Renal pelvis (tissue), 4 donors: ENCODE measurements around the gene TMEM259. TPM values are rescaled to one million over a fixed set of nuclear protein-coding genes. Genes with fewer than 3 reads are reported as not detected.
"Not testable (repeated sequence)": the region's sequence is repeated elsewhere in the genome, so short reads cannot be mapped to it uniquely, and the experiment has no call there.

Experiments
- DNase-seq: peaks from one replicate; pipeline ENCODE4 v3.0.0-alpha.2; 2013
- polyA plus RNA-seq, 3 donors: library from polyadenylated mRNA; unstranded; fragments of 120-200 nt; gene quantifications; one replicate each; pipeline ENCODE4 v1.2.1, GENCODE V29; 2013; ENCODE audit not compliant: insufficient read length in 3 of 3

The TMEM259 gene
- polyA plus RNA-seq, 3 donors = 126 to 135 (median 134) TPM

DNA sequence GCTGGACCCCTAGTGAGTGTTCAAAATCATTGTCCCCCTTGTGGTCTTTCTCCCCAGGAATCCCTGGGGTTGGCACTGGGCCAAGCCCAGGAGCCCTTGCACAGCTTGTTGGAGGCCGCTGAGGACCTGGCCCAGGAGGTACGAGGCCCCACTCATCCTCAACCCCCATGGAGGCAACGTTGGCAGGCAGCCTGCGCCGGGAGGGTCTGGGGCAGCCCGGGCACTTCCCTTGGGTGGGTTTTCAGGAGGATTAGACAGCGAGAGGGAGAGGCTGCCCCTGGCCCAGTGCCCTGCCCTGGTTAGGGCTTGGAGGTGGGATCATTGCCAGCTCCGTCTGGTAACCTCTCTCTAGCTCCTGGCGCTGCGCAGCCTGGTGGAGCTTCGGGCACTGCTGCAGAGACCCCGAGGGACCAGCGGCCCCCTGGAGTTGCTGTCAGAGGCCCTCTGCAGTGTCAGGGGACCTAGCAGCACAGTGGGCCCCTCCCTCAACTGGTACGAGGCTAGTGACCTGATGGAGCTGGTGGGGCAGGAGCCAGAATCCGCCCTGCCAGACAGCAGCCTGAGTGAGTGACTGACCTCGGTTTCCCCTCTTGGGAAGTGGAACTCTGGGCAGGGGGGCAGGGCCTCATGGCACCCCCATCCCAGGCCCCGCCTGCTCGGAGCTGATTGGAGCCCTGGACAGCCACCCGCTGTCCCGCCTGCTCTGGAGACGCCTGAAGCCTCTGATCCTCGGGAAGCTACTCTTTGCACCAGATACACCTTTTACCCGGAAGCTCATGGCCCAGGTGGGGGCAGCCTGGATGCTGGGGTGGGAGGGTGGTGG lies 22.0 kb upstream of the TMEM259 start:
- DNase-seq = no peak

DNA sequence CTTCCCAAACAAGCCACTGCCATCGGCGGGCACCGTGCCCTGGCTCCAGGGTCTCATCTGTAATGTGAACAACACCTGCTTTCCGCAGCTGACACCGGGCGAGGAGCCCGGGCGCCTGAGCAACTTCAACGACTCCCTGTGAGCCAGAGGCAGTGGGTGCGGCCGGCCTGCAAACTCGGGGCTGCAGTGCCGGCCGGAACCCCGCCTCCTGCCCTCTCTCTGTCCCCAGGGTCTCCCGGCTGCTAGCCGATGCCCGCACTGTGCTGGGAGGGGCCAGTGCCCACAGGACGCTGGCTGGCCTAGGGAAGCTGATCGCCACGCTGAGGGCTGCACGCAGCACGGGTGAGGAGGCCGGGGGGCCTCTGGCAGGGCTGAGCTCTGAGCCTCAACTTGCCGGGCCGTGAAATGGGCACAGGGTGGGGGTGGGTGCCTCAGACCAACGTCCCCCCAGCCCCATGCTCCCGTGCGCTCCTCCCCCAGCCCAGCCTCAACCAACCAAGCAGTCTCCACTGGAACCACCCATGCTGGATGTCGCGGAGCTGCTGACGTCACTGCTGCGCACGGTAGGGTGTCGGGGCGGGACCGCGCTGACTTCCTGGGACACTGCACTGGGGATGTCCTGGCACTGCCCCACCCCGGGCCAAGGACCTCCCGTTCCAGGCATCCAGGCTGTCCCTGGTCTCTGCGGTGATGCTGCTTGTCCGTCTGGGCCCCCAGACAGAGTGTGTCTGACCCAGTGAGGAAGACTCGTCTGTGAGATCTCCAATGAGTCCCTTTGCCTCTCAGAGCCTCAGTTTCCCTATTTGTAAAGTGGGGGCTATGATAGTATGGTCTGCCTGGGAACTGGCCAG lies 21.1 kb upstream of the TMEM259 start:
- no peak for DNase-seq

DNA sequence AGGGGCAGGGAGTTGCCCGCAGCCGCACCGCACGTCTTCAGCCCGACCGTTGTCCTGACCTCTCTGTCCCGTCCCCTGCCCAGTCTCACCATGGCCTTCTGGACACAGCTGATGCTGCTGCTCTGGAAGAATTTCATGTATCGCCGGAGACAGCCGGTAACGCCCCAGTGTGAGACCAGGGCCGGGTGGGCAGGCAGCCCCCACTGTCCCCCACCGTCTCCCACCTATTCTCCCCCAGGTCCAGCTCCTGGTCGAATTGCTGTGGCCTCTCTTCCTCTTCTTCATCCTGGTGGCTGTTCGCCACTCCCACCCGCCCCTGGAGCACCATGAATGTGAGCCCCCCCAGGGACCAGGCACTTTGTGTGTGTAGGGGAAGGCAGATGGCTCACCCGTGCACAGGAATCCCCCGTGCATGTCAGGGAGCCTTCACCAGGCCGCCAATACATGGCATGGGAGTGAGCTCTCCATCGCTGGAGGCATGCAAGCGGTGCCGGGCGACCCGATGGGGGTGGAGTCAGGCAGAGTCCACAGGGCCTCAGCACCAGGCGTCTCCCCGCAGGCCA lies 20.4 kb upstream of the TMEM259 start:
- DNase-seq = no peak

DNA sequence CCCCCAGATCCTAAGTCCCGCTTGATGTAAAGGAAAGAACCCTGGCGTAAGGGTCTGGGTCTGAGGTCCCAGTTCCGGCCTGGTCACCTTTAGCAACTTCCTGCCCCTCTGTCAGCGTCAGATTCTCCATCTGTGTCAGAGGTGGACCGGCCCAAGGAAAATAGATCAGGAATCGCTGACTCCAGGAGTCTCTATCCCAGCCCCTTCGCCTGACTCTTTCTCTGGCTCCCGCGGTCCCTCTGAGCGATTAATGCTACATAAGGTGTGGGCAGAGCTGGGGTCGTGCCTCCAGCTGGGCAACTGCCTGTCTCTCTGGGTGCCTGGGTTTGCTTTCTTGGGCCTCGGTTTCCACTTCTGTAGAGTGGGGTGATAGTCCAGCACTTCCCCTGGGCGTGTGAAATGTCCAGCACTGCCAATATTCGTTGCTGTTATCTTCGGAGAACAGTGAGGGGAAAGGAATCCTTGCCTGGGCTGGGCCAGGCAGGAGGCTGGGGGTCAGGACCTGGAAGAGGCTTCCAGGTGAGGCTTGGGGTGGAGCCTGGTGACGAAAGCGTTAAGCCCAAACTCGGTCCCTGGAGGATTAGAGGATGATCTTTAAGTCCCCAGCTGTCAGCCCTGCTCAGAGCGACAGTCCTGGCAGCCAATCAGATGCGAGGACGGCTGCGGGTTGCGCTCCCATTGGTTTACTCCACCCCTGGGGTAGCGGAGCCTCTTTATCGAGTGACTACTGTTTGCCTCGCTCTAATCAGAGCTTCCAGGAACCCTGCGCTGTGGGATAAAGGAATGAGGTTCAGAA lies 19.8 kb upstream of the TMEM259 start:
- DNase-seq = peak; percentile 86

DNA sequence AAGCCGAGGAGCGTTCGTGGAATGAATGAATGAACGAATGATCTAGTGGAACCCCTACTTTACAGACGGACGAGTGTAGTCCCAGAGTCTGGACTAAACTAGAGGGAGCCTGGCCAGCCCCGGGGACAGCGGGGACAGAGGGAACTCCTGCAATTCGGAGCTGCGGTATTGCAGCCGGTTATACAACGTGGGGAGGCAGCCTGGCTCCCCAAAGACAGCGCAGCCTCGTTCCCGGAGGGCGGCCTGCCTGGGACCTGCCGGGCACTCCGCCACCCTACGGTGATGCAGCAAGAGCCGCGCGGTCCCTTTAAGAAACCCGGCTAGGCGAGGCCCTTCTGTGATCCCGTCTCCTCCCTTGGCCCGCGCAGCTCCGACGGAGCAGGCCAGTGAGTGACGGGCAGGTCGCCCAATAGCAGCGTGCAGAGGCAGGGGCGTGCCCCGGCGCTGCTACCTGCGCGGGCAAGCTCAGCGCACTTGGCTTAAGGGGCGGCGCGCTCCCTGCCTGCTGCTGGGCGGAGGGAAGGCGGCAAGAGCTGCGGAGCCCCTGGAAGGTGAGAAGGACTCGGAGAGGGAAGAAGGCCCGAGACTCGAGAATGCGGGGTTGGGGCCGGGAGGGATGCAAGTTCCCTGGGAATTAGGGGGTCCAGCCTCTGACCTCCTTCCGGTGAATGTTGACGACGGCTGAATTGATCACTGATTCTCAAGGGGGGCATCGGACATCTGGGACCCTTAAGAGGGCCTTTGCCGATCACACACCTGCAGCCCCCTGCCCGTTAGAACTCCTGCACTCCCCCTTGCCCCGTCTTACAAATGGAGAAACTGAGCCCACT lies 18.9 kb upstream of the TMEM259 start, which contains the start of gene ABCA7:
Gene ABCA7 (plus strand): TSS at position 462 of the 830 bp plus-strand sequence. CDS start 1,255 bp downstream, outside the sequence.
- DNase-seq = peak; percentile 96

DNA sequence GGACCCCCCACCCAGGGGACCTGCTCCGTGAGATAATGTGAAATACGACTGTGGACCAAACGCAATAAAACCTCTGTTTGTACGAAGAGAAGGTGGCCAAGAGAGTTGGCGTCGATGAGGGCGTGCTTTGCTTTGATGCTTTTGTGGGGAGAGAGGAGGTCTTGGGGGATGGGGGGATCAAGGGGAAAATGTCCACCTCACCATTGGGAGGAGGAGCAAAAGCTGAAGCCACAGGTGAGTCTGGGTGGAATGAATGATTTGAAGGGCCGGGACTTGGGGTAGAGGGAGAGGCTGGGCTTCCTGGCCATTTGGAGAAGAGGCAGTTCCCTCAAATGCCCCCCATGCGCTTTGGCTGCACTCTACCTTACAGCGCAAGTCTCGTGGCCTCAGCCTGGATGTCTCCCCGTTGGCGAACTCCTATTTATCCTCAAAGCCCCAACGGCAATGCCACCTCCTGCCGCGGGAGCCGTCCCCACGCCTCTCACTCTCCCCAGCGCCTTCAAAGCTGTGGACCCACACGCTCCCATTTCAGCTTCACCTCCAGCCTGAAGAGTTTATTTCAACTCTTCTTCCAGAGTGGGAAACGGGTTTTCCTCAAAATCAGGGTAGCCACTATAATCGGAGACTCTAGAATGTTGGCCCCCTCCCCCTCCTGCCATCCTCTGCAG lies 18.2 kb upstream of the TMEM259 start:
- no peak for DNase-seq

DNA sequence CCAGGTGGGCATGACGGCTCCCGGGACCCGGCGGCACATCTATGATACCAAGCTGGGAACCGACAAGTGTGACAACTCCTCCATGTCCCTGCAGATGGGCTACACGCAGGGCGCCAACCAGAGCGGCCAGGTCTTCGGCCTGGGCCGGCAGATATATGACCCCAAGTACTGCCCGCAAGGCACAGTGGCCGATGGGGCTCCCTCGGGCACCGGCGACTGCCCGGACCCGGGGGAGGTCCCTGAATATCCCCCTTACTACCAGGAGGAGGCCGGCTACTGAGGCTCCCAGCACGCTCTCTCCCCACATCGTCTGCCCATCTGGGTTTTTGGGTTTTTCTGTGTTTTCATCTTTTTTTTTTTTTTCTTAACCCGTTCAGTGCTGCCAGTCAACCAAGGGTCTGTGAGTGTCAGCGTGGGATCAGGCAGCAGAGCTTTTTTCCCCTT lies 16.7 kb upstream of the TMEM259 start:
- DNase-seq = no peak

DNA sequence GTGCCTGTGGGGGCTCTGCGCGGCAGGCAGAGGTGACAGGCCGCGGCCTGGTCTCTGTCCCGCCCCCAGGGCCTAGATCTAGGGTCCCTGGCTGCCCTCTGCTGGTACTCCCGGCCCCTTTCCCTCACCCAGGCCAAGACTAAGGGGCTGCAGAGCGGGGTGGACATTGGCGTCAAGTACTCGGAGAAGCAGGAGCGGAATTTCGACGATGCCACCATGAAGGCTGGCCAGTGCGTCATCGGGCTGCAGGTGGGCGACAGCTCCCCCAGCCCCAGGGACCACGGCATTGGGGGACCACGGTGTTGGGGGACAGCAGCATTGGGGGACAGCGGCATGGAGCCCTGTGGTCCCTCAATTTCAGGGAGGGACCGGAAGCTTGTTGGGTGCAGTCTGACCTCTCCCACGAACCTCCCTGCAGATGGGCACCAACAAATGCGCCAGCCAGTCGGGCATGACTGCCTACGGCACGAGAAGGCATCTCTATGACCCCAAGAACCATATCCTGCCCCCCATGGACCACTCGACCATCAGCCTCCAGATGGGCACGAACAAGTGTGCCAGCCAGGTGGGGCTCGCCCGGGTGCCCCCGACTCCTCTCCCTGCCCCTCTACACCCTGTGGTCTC lies 15.2 kb upstream of the TMEM259 start:
- no peak for DNase-seq

DNA sequence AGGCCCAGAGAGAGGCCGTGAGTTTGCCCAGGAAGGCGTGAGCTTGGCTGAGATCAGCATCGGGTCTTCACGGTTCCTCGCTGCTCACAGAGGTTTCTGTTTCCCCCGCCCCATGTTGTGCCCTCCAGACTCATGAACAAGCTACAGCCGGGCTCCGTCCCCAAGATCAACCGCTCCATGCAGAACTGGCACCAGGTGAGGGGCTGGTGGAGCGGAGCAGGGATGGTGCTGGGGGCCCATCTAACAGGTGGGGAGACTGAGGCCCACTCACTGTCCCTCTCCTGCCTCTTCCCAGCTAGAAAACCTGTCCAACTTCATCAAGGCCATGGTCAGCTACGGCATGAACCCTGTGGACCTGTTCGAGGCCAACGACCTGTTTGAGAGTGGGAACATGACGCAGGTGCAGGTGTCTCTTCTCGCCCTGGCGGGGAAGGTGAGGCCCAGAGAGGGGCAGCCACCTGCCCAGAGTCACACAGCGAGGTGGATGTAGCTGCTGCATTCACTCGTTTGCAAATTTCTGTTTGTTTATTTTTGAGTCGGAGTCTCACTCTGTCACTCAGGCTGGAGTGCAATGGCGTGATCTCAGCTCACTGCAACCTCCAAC lies 11.4 kb upstream of the TMEM259 start:
- DNase-seq = no peak

DNA sequence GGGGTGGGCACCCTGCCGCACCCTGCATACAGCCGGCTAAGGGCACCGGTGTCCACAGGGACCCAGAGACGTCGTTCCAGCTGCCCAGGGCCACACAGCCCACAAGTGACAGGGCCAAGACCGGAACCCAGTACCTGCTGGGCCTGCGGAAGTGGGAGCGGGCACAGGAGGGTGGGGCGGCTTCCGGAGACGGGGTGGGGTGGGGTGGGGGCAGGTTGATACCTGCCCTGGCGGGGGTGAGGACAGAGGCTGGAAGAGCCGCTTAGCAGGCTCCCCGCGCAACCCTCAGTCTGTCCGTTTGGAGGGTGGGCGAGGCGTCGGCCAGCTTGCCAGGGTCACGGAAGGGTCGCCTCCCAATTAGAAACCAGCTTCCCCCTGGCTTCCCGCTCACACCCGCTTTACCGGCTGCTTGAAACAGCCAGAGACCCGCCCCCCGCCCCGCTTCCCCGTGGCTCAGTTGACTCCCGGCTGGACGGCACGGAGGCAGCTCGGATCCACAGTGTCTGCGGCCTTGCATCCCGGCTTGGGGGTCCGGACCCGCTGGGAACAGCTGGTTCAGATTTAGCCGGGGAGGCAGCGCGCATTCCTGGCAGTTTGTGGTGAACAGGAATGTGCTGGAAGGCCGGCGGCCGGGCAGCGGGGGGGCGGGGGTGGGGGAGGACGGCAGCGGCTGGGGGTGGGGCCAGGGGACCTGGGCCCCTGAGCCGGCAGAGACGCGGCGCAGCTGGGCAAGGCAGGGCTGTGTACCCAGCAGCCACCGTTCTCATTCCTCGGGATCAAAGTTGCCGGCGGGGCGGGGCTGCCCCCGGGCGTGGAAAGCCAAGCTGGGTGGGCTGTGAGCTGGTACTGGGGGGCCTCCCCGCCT lies 7.4 kb upstream of the TMEM259 start:
- peak; percentile 92 for DNase-seq

DNA sequence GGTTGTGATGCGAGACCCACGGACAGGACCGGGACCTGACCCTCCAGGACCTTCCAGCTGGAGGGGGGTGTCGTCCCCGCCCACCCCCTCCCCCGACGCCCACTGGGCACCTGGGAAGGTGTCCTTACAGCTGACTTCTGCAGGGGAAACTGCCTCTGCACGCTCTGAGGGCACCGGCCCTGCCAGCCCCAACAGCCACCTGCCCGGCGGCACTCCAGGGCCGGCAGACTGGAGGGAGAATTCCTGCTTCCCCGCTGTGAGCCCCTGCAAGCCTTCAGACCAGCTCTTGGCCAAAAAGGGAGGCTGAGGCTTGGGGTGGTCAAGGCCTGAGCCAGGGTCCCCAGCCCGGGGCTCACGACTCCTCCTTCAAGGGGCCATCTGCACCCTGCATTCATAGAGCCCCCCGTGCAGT lies 6.7 kb upstream of the TMEM259 start:
- DNase-seq = no peak

DNA sequence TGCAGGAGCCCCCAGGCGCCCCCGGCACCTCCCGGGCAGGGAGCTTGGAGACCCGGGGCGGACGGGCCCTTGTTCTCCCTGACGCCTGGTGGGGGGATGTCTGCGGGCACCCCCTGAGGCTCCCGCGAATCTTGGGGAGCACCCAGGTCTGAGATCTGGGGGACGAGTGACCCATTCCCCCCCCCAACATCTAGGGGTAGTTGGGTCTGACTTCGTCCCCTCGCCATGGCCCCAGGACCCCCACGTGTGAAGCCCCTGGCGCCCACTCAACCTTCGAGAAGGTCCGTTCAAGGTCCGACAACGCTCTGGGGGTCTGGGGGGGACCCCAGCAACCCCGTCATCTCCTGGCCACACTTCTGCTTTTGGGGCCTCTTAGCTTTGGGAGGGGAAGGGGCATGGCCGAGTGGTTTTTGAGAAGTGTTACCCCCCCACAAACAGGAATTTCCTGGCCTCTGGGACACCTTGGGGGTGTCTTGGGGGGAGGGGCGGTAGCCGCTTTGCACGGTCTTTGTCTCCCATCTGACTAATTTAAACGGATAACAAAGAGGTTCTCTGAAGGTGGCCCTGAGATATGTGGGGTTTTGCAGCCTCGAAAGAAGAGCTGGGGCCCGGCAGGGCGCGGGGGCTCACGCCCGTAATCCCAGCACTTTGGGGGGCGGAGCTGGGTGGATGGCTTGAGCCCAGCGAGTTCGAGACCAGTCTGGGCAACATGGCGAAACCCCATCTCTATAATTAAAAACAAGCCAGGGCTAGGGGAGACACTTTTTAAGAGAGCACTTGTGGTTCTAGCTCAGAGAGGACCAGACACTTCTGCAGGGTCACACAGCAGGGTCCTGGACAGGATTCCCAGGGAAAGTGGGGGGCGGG lies 6.1 kb upstream of the TMEM259 start:
- DNase-seq = no peak

DNA sequence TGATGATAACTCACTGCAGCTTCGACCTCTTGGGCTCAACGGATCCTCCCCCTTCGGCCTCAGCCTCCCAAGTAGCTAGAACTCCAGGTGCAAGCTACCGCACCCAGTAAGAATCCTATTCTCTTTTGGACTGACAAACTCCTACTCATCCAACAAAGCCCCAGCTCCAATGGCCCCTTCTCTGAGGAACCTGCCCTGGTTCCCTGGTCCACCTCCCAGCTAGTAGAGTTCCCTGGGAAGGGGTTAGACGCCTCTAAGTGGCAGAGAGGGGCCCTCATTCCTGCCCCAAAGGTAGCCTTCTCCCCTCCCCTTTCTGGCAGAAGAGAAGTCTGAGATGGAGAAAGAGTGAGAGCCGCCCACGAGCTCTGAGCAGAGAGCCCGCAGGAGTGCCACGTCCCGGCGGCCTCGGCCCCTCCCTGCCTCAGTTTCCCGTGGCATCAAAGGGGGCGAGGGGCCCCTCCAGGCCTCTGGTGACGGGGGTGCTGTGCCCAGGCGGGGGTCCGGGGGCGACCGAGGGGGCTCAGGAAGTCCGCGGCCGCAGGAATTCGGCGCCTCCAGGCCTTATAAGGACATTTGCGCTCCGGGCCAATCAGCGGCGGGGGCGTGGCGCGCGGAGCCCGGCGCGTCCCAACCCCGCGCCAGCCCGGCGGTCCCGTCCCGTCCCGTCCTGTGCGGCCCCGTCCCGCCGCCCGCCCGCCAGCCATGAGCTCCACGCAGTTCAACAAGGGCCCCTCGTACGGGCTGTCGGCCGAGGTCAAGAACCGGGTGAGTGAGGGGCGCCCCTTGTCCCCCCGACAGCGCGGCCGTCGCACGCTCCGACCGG lies 5.2 kb upstream of the TMEM259 start, which contains the start of gene CNN2:
Gene CNN2 (plus strand): TSS at position 649 of the 823 bp plus-strand sequence. CDS start 54 bp downstream, at position 703.
- DNase-seq = peak; percentile 87

DNA sequence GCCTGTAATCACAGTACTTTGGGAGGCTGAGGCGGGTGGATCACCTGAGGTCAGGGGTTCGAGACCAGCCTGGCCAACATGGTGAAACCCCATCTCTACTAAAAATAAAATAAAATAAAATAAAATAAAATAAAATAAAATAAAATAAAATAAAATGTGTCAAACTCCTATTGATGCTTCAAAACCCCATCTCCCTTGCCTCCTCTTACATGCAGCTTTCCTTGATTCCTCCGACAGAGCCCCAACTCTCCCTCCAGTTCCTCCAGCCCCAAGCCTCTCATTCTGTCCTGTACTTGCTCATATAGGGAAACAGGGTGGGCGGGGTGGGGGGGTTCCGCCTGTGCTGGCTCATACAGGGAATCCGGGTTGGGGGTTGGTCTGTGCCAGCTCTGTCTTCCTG lies 4.2 kb upstream of the TMEM259 start:
- DNase-seq = not testable (repeated sequence)

DNA sequence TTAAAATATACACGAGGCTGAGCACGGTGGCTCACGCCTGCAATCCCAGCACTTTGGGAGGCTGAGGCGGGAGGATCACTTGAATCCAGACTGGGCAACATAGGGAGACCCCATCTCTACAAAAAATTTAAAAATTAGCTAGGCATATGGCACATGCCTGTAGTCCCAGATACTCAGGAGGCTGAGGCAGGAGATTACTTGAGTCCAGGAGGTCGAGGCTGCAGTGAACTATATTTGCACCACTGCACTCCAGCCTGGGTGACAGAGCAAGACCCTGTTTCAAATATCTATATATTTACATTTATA lies 2.9 kb upstream of the TMEM259 start:
- DNase-seq = not testable (repeated sequence)
